Fibroblast of pulmonary artery (primary cell): ENCODE results near the gene ELFN1.

Experiments
- DNase-seq: peaks from one replicate; pipeline ENCODE4 v3.0.0-alpha.2; 2010; ENCODE audit warnings: low read depth
- H3K4me3 ChIP-seq: replicated peaks from 2 replicates; pipeline ENCODE4 v1.5.1; 2011; ENCODE audit warnings: low read depth, mild to moderate bottlenecking, control low read depth, low read length, moderate library complexity
- TF ChIP-seq, protein P1 (sequence below): IDR thresholded peaks from 2 replicates; pipeline ENCODE4 v1.5.1; 2011; ENCODE audit warnings: mild to moderate bottlenecking, control low read depth, low read length, inconsistent platforms; ENCODE audit errors: missing control alignments

ELFN1 gene

DNA sequence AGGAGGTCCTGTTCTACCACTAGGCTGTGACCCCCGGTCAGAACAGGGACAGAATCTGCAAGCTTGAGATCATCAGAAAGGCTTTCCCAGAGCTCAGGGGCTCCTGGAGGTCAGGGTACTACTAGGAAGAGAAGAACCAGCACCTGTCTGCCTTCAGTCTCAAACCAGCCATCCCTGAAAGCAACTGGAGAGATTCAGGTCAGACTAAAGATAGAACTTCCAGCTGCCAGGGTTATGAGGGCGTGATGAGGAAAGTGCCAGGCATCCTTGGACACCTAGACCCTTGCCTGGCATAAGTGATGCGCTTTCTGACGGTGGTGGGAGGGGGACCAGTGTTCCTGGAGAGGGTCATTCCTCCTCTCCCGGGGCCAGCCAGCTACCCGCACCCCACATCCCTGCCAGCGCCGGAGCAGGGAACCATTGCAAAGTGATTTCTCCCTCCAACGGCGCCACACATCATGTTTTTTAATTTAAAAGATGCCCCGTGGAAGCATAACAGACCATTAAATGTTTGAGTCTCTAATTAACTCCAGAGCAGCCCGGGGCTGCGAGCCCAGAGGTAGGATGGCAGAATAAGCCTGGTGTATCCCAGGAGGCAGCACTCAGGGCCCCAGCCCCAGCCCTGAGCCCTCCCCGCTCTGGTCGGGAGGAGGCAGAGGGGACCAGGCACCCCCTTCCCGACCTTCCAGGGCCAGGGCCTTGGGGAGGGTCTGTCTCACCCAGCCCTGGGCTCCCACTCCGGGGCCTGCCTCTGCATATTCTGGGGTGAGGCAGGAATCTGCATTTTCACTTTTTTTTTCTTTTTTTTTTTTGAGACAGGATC is 64.0 kb downstream of the ELFN1 start:
- DNase-seq: no peak
- TF ChIP-seq, protein P1, sequence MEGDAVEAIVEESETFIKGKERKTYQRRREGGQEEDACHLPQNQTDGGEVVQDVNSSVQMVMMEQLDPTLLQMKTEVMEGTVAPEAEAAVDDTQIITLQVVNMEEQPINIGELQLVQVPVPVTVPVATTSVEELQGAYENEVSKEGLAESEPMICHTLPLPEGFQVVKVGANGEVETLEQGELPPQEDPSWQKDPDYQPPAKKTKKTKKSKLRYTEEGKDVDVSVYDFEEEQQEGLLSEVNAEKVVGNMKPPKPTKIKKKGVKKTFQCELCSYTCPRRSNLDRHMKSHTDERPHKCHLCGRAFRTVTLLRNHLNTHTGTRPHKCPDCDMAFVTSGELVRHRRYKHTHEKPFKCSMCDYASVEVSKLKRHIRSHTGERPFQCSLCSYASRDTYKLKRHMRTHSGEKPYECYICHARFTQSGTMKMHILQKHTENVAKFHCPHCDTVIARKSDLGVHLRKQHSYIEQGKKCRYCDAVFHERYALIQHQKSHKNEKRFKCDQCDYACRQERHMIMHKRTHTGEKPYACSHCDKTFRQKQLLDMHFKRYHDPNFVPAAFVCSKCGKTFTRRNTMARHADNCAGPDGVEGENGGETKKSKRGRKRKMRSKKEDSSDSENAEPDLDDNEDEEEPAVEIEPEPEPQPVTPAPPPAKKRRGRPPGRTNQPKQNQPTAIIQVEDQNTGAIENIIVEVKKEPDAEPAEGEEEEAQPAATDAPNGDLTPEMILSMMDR: no peak
- no peak overlapping the region for H3K4me3 ChIP-seq

DNA sequence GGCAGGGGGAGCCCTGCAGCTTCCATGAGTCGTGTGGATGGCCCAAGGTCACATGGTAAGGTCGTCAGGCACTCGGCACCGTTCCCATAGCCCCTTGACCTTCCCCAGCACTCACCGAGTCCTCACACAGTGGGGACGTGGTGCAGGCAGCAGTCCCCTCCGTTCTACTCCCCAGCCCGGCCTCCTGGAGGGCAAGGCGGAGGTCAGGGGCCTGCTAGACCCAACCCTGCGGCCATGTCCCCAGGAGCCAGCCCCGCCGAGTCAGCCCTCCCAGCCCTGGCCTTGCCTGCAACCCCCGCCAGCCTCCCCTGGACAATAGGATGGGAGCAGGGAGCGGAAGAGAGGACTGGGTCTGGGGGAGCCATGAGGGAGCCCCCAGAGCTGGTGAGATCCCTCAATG is 65.2 kb downstream of the ELFN1 start:
- DNase-seq: no peak
- TF ChIP-seq, protein P1: no peak
- H3K4me3 ChIP-seq: no peak overlapping the region

DNA sequence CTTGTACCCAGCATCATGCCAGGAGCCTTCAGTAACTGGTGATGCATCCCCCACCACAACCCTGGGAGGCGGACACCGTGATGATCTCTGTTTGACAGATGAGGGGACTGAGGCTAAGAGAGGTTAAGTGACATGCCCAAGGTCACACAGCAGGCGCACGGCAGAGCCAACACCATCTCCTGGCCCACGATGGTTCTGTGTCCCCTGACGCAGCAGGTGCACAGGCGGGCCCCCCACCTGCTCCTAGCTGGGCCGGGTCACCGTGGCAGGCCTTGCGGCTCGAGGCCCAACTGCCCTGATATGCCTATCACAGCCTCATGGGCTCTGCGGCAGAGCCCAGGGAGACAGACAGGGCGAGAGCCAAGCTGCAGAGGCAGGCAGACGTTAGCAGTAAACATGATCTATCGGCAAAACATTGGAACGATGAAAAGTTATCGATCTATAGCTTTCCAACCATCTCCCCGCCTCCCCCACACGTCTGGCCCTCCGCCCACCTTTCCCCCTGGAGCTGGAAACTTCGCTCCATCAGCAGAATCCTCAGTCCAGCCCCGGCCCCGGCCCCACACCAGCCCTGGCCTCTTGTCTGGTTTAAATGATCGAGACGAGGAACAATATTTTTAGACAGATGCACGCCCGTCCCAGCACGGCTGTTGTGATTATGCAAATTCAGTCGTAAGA is 65.9 kb downstream of the ELFN1 start:
- no peak for DNase-seq
- TF ChIP-seq, protein P1: no peak
- H3K4me3 ChIP-seq: no peak overlapping the region

DNA sequence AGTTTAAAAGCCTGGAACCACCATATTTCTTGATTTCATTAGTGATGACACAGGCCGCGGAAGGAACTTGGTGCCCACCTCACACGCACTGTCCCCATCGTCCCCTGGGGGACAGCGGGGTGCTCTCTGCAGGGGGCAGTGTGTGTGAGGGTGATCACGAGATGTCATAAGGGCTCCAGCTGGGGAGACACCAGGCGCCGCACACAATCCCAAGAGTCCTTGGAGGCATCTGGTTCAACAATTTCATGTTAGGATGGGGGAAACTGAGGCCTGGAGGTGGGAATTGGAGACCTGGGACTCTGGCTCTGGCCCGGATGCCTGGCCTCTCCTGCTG is 66.4 kb downstream of the ELFN1 start:
- TF ChIP-seq, protein P1: no peak
- DNase-seq: no peak
- H3K4me3 ChIP-seq: no peak overlapping the region

DNA sequence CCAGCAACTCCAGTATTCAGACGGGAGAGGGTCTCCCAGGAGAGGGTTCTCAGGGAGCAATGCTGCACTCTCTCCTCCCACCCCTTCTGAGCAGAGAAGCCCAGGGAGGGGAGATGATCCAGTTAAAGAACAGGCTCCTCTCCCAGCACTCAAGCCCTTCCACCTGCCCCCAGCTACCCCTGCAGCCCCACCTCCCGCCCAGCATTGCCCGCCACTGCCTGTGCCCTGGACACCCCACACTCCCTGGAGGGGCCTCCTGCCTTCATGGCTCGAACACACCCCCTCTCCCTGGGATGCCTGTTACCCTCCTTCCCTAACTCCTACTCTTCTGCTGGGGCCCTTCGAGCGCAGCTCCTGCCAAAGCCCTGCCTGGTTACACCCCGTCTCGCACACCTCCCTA is 66.8 kb downstream of the ELFN1 start:
- H3K4me3 ChIP-seq: no peak overlapping the region
- no peak for DNase-seq
- TF ChIP-seq, protein P1: no peak

DNA sequence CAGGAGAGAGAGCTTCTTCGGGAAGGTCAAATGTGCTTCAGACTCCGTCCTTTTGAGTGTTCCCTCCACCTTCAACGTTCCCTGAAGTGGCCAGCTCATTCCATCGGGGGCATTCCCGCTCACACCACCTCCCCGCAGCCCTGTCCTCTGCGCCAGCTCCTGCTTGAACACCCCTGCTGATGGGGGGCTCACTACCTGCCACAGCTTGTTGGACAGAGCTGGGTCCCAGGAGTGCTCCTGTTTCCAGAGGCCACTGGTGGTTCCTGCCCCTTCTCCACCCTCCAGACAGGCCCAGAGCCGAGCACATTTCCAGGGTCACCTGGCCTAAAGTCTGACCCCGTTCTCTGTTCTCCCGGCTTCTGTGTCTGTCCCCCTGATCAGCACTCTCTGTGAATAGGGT is 67.4 kb downstream of the ELFN1 start:
- H3K4me3 ChIP-seq: no peak overlapping the region
- TF ChIP-seq, protein P1: no peak
- DNase-seq: no peak
